ENCODE results near the gene ZG16B.

Gene ZG16B

GRCh38 chr16:2874912-2875362, 44.8 kb downstream of the ZG16B start (continued):
- TF ChIP-seq REST (tag by site-specific recombination; IDR thresholded peaks at IDR 0.05) = 0 out of 2 replicates have a peak, but pooled peaks have one; percentile 19
- no peak for TF ChIP-seq ZBTB7A (tag by site-specific recombination; IDR thresholded peaks at IDR 0.05; ENCODE audit: low read depth)
- no peak for TF ChIP-seq ZNF155 (tag by site-specific recombination; IDR thresholded peaks at IDR 0.05)
- no peak for TF ChIP-seq ZNF146 (tag by site-specific recombination; IDR thresholded peaks at IDR 0.05)
- no peak for TF ChIP-seq ZNF302 (tag by site-specific recombination; IDR thresholded peaks at IDR 0.05; ENCODE audit: low read depth)
- TF ChIP-seq ZNF843 (tag by site-specific recombination; IDR thresholded peaks at IDR 0.05) = 0 out of 2 replicates have a peak, but pooled peaks have one; percentile 28
- TF ChIP-seq ZNF138 (tag by site-specific recombination; IDR thresholded peaks at IDR 0.05; ENCODE audit: borderline replicate concordance) = no peak
- TF ChIP-seq ZNF596 (tag by site-specific recombination; IDR thresholded peaks at IDR 0.05) = no peak
- TF ChIP-seq ZNF426 (tag by site-specific recombination; IDR thresholded peaks at IDR 0.05) = no peak
- 0 out of 2 replicates have a peak, but pooled peaks have one; percentile 33 for TF ChIP-seq ZNF692 (tag by site-specific recombination; IDR thresholded peaks at IDR 0.05)
- peak; percentile 59 for TF ChIP-seq ZNF654 (tag by site-specific recombination; IDR thresholded peaks at IDR 0.05; ENCODE audit: low read depth)
- TF ChIP-seq GLIS1 (tag by site-specific recombination; IDR thresholded peaks at IDR 0.05) = peak; percentile 25; the same call in 1 of the 2 replicates
- TF ChIP-seq BCL11A (tag by site-specific recombination; IDR thresholded peaks at IDR 0.05; ENCODE audit: low read depth) = no peak
- TF ChIP-seq ZNF701 (tag by site-specific recombination; IDR thresholded peaks at IDR 0.05) = no peak
- no peak for TF ChIP-seq ZNF169 (tag by site-specific recombination; IDR thresholded peaks at IDR 0.05)
- no peak for TF ChIP-seq MEIS1 (CRISPR knock-in tag; IDR thresholded peaks at IDR 0.05; ENCODE audit: borderline replicate concordance)
- peak; percentile 54; the same call in 1 of the 2 replicates for TF ChIP-seq ZNF10 (tag by site-specific recombination; IDR thresholded peaks at IDR 0.05)
- peak; percentile 38; the same call in 1 of the 2 replicates for TF ChIP-seq ZNF629 (tag by site-specific recombination; IDR thresholded peaks at IDR 0.05)
- no peak for TF ChIP-seq ZBTB1 (tag by site-specific recombination; IDR thresholded peaks at IDR 0.05)
- no peak for TF ChIP-seq ATF2 (tag by site-specific recombination; IDR thresholded peaks at IDR 0.05; ENCODE audit: low read depth)
- no peak for TF ChIP-seq HOXA7 (CRISPR knock-in tag; IDR thresholded peaks at IDR 0.05; ENCODE audit: borderline replicate concordance)
- no peak for TF ChIP-seq ZNF248 (tag by site-specific recombination; IDR thresholded peaks at IDR 0.05)
- no peak for TF ChIP-seq BCL11B (tag by site-specific recombination; IDR thresholded peaks at IDR 0.05; ENCODE audit: low read depth)
- TF ChIP-seq ZNF19 (tag by site-specific recombination; IDR thresholded peaks at IDR 0.05; ENCODE audit: low read depth) = no peak
- peak; percentile 72; the same call in 1 of the 2 replicates for TF ChIP-seq ZNF660 (tag by site-specific recombination; IDR thresholded peaks at IDR 0.05)
- no peak for TF ChIP-seq ZNF792 (tag by site-specific recombination; IDR thresholded peaks at IDR 0.05)
- no peak for TF ChIP-seq ZNF148 (tag by site-specific recombination; IDR thresholded peaks at IDR 0.05; ENCODE audit: borderline replicate concordance)
- TF ChIP-seq YY1 (tag by site-specific recombination; IDR thresholded peaks at IDR 0.05) = no peak
- TF ChIP-seq ZBTB48 (tag by site-specific recombination; IDR thresholded peaks at IDR 0.05) = no peak
- TF ChIP-seq GFI1B (tag by site-specific recombination; IDR thresholded peaks at IDR 0.05) = no peak
- no peak for TF ChIP-seq ZNF555 (tag by site-specific recombination; conservative IDR thresholded peaks at IDR 0.05)
- TF ChIP-seq ZNF645 (tag by site-specific recombination; IDR thresholded peaks at IDR 0.05) = no peak
- no peak for TF ChIP-seq ZNF621 (tag by site-specific recombination; IDR thresholded peaks at IDR 0.05)
